Measurements from ENCODE around the gene RASGRF1.
"Not testable (repeated sequence)": the region's sequence is repeated elsewhere in the genome, so short reads cannot be mapped to it uniquely, and the experiment has no call there.

Gene RASGRF1, protein sequence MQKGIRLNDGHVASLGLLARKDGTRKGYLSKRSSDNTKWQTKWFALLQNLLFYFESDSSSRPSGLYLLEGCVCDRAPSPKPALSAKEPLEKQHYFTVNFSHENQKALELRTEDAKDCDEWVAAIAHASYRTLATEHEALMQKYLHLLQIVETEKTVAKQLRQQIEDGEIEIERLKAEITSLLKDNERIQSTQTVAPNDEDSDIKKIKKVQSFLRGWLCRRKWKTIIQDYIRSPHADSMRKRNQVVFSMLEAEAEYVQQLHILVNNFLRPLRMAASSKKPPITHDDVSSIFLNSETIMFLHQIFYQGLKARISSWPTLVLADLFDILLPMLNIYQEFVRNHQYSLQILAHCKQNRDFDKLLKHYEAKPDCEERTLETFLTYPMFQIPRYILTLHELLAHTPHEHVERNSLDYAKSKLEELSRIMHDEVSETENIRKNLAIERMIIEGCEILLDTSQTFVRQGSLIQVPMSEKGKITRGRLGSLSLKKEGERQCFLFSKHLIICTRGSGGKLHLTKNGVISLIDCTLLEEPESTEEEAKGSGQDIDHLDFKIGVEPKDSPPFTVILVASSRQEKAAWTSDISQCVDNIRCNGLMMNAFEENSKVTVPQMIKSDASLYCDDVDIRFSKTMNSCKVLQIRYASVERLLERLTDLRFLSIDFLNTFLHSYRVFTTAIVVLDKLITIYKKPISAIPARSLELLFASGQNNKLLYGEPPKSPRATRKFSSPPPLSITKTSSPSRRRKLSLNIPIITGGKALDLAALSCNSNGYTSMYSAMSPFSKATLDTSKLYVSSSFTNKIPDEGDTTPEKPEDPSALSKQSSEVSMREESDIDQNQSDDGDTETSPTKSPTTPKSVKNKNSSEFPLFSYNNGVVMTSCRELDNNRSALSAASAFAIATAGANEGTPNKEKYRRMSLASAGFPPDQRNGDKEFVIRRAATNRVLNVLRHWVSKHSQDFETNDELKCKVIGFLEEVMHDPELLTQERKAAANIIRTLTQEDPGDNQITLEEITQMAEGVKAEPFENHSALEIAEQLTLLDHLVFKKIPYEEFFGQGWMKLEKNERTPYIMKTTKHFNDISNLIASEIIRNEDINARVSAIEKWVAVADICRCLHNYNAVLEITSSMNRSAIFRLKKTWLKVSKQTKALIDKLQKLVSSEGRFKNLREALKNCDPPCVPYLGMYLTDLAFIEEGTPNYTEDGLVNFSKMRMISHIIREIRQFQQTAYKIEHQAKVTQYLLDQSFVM (N-terminal part only)

DNA sequence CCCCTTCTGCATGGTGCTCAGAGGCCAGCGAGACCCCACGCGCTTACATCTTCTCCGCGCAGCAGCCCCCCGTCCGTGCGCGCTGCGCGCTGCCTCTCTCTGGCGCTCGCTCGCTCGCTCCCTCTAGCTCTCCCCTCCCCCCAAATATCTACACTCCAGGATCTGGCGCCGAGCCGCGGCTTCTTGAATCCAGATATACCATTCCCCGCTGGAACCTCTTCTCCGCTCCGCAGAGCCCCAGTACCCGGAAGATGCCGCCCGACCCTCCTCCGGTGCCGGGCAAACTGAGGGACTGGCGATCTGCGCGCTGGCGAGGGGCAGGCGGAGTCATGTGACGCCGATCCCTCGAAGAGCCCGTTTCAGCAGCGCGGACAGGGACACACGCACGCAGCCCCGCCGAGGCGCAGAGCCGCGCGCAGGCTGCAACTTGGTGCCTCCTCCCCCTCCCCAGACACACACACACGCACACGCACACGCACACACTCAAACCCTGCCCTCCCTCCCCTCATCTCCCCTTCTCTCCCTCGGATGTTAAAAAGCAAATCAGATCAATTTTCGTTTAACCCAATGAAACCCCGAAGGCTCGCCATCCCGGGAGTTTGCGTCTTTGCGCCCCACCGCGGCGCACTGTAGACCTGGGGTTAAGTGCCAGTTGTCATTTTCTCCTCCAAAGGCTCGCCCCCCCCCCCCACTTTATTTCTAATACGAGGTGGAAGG lies at the start of gene RASGRF1:
TSS of gene RASGRF1 (minus strand) at position 294 of the 717 bp plus-strand sequence. CDS start at position 12, 282 bp downstream.
- peak; percentile 8 for DNase-seq

DNA sequence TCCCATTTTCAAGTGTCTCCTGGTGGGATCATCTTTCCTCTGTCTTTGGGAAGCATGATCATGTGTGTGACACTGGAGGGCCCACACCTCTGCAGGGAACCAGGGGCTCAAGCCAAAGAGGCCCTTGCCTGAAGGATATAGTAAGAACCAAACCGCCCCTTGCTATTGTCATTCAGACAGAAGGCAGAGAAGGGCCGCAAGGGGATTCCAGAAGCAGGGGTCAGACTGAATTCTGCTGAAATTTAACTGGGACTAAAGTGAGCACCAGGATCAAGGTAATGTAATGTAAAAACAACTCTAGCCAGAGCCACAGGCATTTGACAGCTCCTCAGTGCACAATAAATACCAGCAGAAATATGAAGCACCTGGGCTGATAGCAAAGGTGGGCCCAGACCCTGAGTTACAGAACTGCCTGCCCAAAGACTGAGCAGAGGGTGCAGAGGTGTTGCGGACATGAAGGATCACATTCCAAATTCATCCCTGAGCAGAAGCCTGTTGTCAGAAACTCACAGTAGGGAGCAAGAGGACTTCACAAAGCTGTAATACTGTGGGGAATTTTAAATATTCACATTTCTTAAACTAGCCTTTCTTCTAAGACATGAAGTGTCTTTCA lies 46.0 kb upstream of the RASGRF1 start:
- no peak for DNase-seq

DNA sequence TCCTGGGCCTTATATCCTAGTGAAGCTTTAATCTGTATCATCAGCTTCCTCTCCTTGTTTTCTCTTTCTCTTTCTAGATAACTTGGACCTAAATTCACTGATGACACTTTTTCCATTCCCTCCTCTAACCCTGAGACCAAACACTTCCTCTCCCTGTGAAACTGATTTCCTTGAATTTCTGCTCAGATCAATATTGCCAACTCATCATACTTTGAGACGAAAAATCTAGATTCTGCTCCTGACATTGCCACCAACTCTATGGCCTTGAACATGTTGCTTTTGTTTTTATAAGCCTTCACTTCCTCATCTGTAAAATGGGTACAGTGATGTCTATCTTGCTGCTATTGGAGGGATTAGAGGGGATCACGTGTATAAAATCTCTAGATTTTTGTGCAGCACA lies 42.7 kb upstream of the RASGRF1 start:
- no peak for DNase-seq

DNA sequence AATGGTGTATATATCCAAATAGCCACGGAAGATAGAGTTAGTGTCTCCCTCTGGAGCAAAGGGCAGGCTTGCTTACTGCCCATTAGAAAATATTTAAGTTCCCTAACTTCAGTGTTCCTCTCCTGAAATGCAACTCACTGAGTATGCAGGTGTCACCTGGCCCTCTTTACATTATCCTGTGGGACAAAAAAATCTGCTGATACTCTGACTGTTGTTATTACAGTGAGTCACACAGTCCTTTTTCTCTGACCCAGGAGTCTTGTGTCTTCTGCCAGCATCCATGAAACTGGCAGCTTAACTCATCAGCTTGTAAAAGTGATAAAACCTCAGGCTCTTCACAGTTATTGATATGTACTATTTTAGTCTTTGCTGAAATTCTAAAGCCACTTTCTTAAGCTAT lies 42.2 kb upstream of the RASGRF1 start:
- no peak for DNase-seq

DNA sequence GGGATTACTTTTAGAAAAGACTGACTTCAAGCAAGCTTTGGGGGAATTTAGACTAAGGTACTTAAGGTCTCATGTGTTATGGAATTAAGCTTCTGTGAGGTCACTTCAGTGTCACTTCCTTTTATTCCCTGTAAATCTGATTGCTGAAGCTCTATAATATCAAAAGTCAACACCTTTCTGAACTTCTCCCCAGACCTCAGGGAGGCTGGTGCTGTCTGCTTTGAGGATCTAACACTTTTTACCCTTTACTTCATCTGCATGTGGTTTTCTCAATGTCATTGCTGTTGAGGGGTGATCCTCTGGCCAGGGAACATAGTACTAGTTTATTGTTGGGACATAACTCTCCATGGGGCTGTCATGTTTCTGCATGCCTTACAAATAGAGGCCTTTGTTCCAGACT lies 41.8 kb upstream of the RASGRF1 start:
- DNase-seq, result no peak

DNA sequence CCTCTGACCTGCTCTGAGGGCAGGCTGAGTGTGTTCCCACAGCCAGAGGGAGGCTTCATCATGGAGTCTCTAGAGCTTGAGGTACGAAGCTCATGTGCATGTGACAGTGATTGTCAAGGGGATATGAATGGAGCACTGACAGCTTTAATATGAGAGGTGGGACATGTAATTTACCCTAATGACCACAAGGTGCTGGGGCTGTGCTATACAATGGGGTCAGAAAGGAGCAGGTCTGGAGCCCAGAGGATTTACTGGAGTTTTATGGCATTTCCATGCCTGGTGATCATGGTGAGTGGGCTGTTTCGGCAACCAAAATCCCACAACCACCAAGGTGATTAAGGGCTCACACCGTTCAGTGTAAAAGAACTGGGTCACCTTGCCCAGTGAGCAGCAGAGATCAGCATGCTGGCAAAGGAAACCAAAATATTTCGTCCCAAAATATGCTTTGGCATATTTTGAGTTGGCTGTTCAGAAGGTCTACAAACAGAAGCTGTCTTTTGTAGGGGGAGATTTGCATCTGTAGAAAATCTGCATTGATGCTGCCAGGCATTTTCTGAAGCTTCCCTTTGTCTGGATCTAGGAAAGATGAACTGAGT lies 40.1 kb upstream of the RASGRF1 start:
- no peak for DNase-seq

DNA sequence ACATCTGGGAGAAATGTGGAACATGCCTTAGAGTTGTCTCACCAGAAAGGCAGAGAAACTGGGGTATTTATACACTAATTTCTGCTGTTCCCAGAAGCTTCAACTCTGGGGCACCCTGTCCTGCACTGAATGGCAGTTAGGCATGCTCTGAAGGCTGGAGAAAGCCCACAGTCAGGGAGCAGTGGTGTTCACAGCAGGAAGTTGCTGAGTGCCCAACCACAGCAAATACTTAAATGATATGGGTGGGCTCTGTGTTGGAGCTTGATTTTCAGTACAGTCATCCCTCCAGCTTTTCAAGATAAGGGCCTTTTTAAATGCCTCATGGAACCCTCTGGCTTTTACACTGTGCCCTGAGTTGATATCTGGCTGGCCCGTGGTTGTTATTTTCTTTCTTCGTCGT lies 38.7 kb upstream of the RASGRF1 start:
- no peak for DNase-seq

DNA sequence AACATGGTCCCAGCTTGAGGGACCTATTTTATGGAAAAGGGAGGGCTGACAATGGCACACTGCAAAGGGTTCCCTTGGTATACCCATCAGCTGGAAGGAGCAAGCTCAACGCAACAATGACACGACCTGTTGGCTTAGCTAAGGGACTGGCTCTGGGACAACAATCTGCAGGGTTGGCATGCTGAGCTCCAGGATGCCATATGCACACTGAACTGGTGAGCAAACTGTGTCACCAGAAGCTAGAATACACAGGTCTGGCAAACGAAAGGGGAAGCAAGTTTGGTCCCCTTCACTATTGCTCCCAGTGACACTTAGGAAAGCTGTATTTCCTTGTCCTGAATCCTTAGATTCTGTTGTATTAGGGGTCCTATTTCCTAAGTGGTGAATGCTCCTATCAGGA lies 38.0 kb upstream of the RASGRF1 start:
- DNase-seq, result no peak

DNA sequence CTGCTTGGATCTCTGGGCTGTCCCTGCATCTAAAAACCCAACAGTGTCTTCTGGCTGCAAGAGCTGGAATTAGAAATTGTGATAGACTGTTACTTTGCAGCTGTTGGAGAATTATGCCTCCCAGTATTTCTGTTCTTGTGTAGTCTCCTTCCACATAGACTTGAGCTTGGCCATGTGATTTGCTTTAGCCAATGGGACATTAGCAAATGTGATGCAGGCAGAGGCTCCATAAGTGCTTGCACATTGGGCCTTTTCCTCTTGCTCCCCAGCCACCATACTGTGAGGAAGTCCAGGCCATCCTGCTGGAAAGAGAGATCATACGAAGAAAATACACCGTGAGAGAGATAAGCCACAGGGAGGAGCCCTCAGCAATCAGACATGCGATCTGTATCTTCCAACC lies 33.8 kb upstream of the RASGRF1 start:
- DNase-seq, result no peak

DNA sequence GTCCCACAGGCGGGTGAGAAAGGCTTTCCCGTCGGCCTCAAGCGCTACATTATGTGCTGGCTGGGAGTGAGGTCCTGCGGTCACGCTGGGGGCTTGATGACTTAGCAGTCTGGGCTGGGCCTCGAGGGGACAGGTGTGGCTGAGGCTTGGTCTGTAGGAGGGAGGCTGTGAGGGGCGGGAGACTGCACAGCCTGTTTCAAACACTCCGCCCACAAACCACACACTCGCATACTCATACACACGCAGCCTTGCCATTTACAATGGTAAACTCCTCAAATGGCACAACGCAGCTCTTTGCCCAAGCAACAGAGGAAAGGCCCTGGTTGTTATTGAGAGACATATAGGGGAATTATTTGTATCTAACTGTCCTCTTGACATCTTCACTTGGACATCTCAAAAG lies 32.4 kb upstream of the RASGRF1 start:
- DNase-seq, result no peak

DNA sequence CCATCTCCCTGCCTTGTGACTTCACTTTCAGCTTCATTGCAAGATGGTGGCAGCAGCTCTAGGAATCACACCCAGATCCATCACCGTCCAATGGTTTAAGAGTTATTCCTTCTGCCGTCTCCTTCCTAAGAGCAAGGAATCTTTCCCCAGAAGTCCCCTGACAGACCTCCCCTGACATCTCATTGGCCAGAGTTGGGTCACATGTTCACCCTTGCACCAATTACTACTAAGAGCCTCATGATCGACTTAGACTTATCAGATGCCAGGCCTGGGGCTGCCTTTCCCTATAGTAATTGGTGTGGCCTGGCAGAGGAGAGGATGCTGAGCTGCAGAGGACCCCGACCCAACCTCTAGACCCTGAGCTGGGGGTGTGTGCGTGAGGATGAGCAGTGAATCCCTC lies 31.8 kb upstream of the RASGRF1 start:
- no peak for DNase-seq

DNA sequence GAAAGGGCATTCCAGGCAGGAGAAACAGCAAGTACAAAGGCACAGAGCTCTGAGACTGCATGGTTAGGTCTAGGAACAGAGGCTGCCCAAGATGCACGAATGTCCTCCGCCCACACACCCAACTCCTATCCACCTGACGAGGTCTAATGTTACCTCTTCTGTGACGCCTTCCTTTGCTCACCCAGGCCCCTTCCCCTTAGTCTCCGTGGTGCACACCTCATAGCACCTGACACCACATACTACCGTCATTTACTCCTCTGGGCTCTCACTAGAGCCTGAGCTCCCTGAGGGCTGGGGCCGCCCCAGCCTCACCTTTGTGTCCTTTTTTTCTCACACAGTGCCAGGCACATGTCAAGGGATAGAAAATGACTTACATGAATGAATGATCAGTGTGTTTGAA lies 31.0 kb upstream of the RASGRF1 start:
- no peak for DNase-seq

DNA sequence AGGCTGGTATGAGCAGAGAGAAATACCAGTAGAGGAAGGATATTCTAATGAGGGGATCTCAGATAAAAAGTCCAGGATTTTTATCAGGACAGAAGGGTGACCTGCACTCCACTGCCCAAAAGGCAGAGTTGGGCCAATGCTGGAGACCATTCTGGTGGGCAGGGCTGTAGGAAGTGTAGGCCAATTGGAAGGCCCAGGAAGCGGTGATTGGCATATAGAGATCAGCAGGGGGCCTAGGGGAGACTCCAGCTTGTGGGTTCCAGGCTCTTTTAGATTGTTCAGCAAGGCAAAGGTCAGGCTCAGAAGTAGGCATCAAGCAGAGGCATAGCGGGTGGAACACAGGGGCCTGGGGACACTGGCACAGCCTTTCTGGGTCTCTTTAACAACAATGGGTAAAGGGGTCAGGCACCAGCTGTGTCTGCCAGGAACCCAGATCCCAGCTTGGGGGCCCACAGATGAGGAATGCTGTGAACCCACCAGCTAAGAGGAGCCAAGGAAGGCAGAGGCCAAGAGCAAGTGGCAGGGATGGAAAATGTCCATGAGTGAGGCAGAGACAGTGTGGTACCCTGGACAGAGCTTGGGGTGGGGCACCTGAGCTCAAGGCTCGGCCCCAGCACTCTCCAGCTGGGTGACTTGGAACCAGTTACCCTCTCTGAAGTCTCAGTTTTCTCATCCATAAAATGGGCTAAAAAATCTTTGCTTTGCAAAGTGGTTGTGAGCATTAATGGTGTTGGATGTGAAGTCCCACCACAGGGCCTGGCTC lies 27.0 kb upstream of the RASGRF1 start:
- no peak for DNase-seq

DNA sequence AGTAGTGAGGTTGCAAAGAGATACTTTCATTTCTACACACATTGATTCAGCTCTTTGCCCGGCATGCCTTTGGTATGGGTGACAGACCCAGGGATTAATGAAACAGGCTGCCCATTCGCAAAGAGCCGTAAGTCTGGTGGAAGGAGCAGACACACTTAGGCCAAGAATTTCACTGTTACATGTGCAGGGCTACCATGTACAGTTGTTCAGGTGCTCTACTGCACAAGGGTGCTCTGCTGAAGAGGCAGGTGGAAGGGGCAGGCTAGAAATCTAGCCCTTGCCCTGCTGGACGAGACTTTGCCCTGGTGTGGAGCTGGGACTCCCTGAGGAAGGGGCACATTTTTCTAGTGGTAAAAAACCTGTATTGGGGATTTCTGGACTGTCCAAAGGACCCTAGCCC lies 26.2 kb upstream of the RASGRF1 start:
- no peak for DNase-seq

DNA sequence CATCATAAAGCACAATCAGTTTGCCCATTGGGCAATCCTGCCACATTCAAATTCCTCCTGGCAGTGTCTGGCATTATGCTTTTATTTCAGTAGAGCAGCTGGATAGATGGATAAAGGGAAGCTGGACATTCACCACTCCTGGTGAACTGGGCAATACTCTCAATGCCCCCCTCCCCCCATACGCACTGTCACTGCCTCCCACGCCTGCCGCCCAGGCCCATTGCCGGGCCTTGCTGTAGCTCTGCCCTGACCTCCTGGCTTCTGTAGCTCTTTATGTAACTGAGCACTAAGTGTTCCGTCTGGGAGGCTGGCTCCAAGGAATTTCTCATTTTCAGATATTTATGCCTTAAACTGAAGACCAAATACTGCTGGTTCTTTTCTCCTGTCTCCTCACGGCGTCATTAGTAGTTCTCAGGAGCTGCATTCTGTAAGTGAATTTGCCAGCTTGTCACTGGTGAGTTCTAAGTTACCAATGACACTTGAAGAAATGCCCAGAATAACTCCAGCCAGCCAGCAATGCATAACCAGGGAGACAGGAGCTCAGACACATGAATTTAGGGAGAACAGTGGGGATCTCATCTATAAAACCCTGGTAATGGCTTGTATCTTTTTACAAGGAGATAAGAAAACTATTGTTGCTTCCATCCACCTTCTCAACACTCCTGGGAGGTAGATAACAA lies 25.5 kb upstream of the RASGRF1 start:
- no peak for DNase-seq

DNA sequence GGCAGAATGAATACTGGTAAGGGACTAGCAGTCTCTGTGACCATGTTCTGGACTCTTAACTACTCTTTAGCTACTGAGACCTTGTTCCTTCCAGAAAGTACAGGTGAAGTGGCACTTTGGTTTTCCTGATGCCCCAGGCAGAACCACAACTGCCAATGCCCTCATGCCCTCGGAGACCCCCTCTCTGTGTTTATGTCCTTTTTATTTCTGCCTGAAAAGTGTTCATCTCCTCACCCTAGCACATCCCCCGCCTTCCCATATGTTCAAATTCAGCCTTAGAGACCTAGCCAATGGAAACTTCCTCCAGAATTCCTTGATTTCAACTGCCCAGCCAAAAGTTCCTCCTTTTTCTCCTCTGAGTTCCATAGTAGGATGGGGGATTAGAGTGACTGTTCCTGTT lies 23.3 kb upstream of the RASGRF1 start:
- no peak for DNase-seq

DNA sequence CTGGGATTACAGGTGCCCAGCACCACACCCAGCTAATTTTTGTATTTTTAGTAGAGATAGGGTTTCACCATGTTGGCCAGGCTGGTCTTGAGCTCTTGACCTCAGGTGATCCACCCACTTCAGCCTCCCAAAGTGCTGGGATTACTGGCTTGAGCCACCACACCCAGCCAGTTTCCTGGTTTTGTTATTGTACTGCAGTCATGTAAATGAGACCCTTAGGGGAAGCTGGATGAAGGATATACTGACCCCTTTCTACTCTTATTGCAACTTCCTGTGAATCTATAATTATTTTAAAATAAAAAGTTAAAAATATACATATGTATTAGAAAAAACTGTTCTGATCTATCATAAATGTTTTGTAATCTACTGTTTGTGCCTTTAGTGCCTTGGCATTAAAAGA lies 20.8 kb upstream of the RASGRF1 start:
- not testable (repeated sequence) for DNase-seq

DNA sequence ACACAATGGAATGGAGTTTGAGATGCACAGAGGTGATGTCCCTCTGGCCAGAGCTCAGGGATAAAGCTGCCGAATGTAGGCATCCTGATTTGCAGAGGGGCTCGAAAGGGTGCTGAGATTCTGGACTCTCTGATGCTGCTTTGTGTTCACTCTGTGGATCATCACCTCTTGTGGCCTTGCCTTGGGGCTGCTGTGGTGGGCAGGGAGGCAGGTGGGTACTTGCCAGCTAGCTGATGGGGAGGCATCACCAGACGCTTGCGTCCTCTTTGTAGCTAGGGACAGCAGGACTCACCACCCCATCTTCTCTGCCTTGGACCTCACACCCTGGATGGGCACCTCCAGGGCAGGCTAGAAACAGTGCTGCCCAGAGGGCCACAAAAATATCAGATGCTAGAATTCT lies 14.6 kb upstream of the RASGRF1 start:
- no peak for DNase-seq

DNA sequence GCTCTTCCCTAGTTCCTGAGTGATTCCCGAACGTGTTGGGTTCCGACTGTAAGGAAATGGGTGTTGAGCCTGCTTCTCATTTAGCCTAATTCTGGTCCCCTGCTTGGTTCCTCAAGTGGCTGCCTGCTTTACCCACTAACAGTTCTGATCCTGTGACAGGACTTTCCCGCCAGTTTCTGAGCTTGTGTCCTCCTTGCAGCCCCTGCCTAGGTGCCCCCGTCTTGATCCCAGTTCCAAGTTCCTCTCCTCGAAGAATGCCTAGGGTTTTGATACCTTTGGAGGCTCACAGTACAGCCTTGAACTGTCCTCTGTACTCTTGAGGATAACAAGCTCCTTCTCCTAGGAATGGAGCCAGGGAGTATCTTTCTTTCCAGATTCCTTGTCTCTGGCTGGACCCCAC lies 12.0 kb upstream of the RASGRF1 start:
- DNase-seq, result no peak

DNA sequence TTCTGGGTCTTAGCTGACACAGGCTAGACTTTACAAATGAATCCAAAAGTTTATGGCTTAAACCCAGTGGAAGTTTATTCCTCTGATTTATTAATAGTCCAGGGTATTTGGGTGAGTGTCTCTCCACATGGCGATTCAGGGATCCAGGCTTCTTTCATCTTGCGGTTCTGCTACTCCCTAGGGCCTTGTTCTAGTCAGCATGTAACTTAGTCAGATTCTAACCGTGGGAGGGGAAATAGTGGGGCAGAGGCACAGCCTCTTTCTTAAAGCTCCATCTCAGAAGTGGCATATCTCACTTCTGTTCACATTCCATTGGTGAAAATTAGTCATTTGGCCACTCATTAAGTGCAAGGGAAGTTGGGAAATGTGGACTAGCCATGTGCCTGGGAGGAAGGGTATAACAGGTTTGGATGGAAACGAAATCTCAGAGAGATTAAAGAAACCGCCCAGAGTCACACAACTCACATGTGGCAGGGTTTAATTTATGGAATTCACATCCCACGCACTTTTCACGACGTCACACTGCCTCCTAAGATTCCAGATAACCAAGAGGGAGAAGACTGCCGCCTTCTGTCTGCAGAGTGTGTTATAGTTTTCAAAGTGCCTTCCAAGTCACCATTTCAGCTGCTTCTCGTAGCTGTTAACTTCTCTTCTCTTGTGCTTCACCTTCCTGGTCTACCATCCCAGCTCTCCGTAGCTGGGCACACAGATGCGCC lies 11.4 kb upstream of the RASGRF1 start:
- DNase-seq, result no peak
